Kidney (tissue), 14 donors: Measurements from ENCODE around the gene CCL19. TPM values are rescaled to one million over a fixed set of nuclear protein-coding genes. Genes with fewer than 3 reads are reported as not detected.

ENCODE experiments used
- DNase-seq, 5 donors: peaks; one replicate each; pipeline ENCODE4 v3.0.0-alpha.2; 2013 to 2020
- FAIRE-seq: peaks from 2 replicates; lab custom pipeline; 2012; peaks lifted over from hg19 to GRCh38; lab: Jason Lieb, UNC
- H3K27ac ChIP-seq, 2 donors: one replicate each; pipeline ENCODE4 v1.7.0; 2013; ENCODE audit warnings: low read depth in 2 of 2, low read length in 2 of 2, inconsistent platforms in 1 of 2
- H3K27me3 ChIP-seq: one replicate; pipeline ENCODE4 v1.7.1; 2013; ENCODE audit warnings: low read length, inconsistent platforms; ENCODE audit not compliant: control insufficient read depth, insufficient read depth
- H3K36me3 ChIP-seq, 3 donors: one replicate each; pipeline versions ENCODE4 v1.7.0 to v1.7.1; 2013; ENCODE audit warnings: low read length in 3 of 3, control low read depth in 1 of 3, inconsistent platforms in 1 of 3; ENCODE audit not compliant: insufficient read depth in 3 of 3, control insufficient read depth in 2 of 3
- H3K4me1 ChIP-seq, 3 donors: one replicate each; pipeline versions ENCODE4 v1.7.0 to v1.7.1; 2013; ENCODE audit warnings: low read length in 3 of 3, inconsistent platforms in 1 of 3, low read depth in 1 of 3; ENCODE audit not compliant: control insufficient read depth in 2 of 3, insufficient read depth in 2 of 3
- H3K4me3 ChIP-seq, 3 donors: one replicate each; pipeline versions ENCODE4 v1.7.0 to v1.8.1; 2013; ENCODE audit warnings: low read length in 3 of 3, control low read depth in 1 of 3, inconsistent platforms in 1 of 3
- H3K9ac ChIP-seq, 3 donors: one replicate each; pipeline versions ENCODE4 v1.7.0 to v1.7.1; 2013; ENCODE audit warnings: low read length in 3 of 3, control low read depth in 1 of 3, inconsistent platforms in 1 of 3
- H3K9me3 ChIP-seq, 3 donors: one replicate each; pipeline versions ENCODE4 v1.7.0 to v1.7.1; 2013; ENCODE audit warnings: low read length in 3 of 3, control low read depth in 1 of 3, inconsistent platforms in 1 of 3; ENCODE audit not compliant: control insufficient read depth in 2 of 3, insufficient read depth in 1 of 3
- intact Hi-C: fragments of 100-400 bp; cut with DNase I; formaldehyde crosslinking; loops from one replicate; pipeline ENCODE4 v1.11.1; 2022
- polyA plus RNA-seq: library from polyadenylated mRNA; stranded (reverse); fragments of 350-450 nt; fragmentation: Illumina TruSeq; extraction: RNeasy Lipid Tissue Mini Kit (QIAGEN cat#74804); gene quantifications from one replicate; pipeline ENCODE4 v1.2.3, GENCODE V29; 2014; ENCODE audit warnings: low read depth, low replicate concordance; ENCODE audit not compliant: insufficient read depth
- total RNA-seq: library from RNA; stranded (reverse); fragmentation: NEBNext Ultra II Directional; extraction: Animal tissue kit (Norgen Biotek cat#: 25700); gene quantifications from one replicate; pipeline ENCODE4 v1.2.1, GENCODE V29; 2021
- TF ChIP-seq, protein P1 (sequence below): IDR thresholded peaks from 3 replicates; pipeline ENCODE4 v1.5.1; 2012; ENCODE audit warnings: mild to moderate bottlenecking, moderate library complexity, borderline replicate concordance; ENCODE audit not compliant: insufficient read depth; ENCODE audit errors: extremely low read depth
- donor health status: control.
- donor health status: control.
- donor health status: control.
- donor health status: control.
- donor health status: control.
- donor health status: DM: yes; HTN: yes; CAD: no.
- donor health status: Normal renal cell carcinoma (clear cell type).

CCL19 gene
- total and polyA plus RNA-seq, 2 donors from 2014 or later = 11.4 to 60.8 TPM

DNA sequence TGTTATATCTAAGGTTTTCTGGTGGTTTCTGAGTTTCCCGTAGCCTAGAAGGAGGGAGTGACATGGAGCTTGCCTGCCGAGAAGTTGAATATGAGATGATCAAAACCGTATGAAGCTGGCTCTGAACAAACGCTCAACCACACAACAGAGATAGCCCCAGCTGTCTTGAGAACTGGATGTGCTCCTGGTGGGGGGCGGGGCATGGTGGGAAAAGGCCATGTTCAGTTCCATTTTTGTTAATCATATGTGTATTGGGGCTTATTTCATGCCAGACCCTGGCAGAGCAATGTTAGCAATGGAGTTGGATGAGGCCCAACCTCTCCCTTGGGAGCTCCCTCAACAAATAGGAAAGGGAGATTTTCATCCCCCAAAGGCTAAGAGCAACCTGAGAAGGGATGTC, 4.8 kb downstream of the CCL19 start:
- Histone ChIP-seq H3K27me3 (no peaks in the 10 kb centered on the region), H3K9me3 (no peaks in the 10 kb centered on the region), H3K4me1 (no peaks in the 10 kb centered on the region), H3K4me3 (no peak overlapping the region), H3K27ac (no peak overlapping the region), H3K9ac (no peak overlapping the region), H3K36me3 (no peaks in the 10 kb centered on the region)
- DNase-seq = no peak
- no peak for FAIRE-seq
- TF ChIP-seq, protein P1, sequence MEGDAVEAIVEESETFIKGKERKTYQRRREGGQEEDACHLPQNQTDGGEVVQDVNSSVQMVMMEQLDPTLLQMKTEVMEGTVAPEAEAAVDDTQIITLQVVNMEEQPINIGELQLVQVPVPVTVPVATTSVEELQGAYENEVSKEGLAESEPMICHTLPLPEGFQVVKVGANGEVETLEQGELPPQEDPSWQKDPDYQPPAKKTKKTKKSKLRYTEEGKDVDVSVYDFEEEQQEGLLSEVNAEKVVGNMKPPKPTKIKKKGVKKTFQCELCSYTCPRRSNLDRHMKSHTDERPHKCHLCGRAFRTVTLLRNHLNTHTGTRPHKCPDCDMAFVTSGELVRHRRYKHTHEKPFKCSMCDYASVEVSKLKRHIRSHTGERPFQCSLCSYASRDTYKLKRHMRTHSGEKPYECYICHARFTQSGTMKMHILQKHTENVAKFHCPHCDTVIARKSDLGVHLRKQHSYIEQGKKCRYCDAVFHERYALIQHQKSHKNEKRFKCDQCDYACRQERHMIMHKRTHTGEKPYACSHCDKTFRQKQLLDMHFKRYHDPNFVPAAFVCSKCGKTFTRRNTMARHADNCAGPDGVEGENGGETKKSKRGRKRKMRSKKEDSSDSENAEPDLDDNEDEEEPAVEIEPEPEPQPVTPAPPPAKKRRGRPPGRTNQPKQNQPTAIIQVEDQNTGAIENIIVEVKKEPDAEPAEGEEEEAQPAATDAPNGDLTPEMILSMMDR = no peak
- intact Hi-C loops = no loop called here

DNA sequence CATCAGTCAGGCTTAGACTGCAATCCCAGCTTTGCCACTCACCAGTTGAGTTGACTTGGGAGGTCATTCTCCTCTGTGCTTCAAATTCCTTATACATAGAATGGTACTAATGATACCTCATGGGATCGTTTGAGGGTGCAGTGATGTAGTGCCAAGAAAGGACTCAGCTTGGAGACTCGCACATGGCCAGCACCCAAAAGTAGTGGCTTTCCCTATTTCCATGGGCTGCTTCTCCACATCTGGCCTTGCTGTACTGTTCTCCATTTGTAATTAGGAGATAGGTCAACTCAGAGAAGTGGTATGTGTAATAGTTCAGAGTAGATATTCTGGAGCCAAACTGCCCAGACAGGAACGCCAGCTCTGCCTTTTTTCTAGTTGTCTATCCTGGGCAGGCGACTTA, 5.5 kb downstream of the CCL19 start:
- Histone ChIP-seq H3K4me3 (no peak overlapping the region), H3K27me3 (no peaks in the 10 kb centered on the region), H3K36me3 (no peaks in the 10 kb centered on the region), H3K27ac (no peak overlapping the region), H3K9ac (no peak overlapping the region), H3K9me3 (no peaks in the 10 kb centered on the region), H3K4me1 (no peaks in the 10 kb centered on the region)
- no peak for DNase-seq
- intact Hi-C loops = no loop called here
- TF ChIP-seq, protein P1 = no peak
- FAIRE-seq = no peak

DNA sequence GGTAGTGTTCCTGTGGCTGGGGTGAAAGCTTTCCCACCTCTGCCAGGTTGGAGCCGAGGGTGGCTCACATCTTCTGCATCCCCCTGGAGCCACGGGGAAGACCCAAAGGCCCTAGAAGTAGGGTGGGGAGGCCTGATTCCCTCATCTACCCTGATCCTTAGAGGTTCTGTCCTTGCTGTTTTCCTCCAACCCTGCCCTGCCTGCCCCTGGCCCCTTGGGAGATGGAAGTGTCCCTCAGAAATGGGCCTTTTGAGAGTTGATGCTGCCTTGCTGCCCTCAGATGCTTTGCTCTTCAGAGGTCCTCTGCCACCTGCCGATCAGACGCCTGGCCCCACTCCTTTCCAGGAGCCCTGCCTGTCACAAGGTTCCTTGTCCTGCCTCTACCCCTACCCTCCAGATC, 6.3 kb downstream of the CCL19 start:
- FAIRE-seq = no peak
- no peaks in the 10 kb centered on the region for H3K9me3 ChIP-seq
- no peak overlapping the region for H3K4me3 ChIP-seq
- intact Hi-C loops = no loop called here
- no peak overlapping the region for H3K9ac ChIP-seq
- H3K4me1 ChIP-seq = no peaks in the 10 kb centered on the region
- H3K27ac ChIP-seq = no peak overlapping the region
- no peaks in the 10 kb centered on the region for H3K36me3 ChIP-seq
- TF ChIP-seq, protein P1 = no peak
- no peaks in the 10 kb centered on the region for H3K27me3 ChIP-seq
- no peak for DNase-seq

- Histone ChIP-seq H3K4me1 (no peaks in the 10 kb centered on the region), H3K27ac (no peak overlapping the region), H3K36me3 (no peaks in the 10 kb centered on the region), H3K27me3 (no peaks in the 10 kb centered on the region), H3K4me3 (no peak overlapping the region), H3K9ac (no peak overlapping the region), H3K9me3 (no peaks in the 10 kb centered on the region)
- FAIRE-seq (no peak), DNase-seq (no peak)
- TF ChIP-seq, protein P1 = no peak
- intact Hi-C loops = no loop called here
Measured at GRCh38 chr9:34684145-34684544, 6.9 kb downstream of the CCL19 start.
